Measurements from ENCODE around the gene VAMP4. TPM values are rescaled to one million over a fixed set of nuclear protein-coding genes. Genes with fewer than 3 reads are reported as not detected.
"Not testable (repeated sequence)": the region's sequence is repeated elsewhere in the genome, so short reads cannot be mapped to it uniquely, and the experiment has no call there.

VAMP4 gene
- total and polyA plus RNA-seq, 4 donors = 6.6 to 20.9 (median 10.6) TPM

DNA sequence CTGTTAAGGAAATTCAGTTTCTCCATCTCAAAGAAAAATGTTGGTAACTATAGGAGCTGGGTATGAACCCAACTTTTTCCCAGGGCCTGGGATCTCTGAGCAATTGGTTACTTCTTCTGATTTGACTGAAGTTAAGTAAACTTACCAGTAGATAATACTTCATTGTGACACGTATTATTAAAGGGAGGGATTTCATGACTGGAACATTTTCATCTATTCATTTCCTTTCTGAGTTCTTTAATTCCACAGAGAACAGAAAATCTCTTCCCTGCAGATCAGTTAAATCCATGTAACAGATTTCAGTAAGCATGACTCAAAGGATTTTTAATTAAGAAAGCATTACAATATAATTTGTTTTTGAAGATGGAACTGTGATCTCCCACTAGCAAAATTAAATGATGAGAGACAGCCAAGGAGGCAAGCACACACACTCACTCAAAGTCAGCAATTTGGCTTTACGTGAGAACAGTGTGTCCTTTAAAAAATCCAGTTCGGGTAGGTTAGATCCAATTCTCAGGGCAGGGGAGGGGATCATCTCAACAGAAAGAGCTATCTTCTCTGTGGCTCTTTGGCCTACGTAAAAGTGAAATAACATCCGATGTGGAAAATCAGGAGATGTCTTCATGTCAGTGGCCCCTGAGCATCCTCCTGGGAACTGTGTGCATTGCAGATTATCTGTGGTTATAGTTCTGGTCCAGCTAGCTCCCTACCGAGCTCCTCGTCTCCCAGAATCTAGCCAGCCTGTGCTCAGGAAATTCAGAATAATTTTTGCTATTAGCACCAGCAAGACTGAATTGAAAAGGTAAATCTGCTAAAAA, 78.6 kb downstream of the VAMP4 start:
- H3K9me3 ChIP-seq (ENCODE audit: control insufficient read depth in 4 of 4, insufficient read depth in 3 of 4, low read length in 3 of 4) = no peaks in the 10 kb centered on the region
- no peaks in the 10 kb centered on the region for H3K27me3 ChIP-seq (ENCODE audit: control insufficient read depth in 3 of 3, insufficient read depth in 3 of 3, low read length in 2 of 3)
- ATAC-seq (ENCODE audit: insufficient read depth, low FRiP score) (no peak), DNase-seq (no peak)
- peaks cover 0 to 4% (median 0%) of the 10 kb centered on the region in 5 donors for H3K4me1 ChIP-seq (ENCODE audit: control insufficient read depth in 5 of 5, insufficient read depth in 5 of 5, low read length in 5 of 5)
- no peaks in the 10 kb centered on the region for H3K36me3 ChIP-seq (ENCODE audit: control insufficient read depth in 4 of 4, insufficient read depth in 4 of 4, low read length in 4 of 4)
- WGBS, 2 donors = 85 to 93% methylated on average over 7 of the region's 7 CpGs
- H3K9ac ChIP-seq (ENCODE audit: insufficient read depth in 1 of 2, low read length in 2 of 2) = no peak overlapping the region
- peak overlapping the region in 1 of 2 donors; percentile 12 for H3K27ac ChIP-seq (ENCODE audit: low read depth in 1 of 2, low read length in 1 of 2)
- TF ChIP-seq, protein P1, sequence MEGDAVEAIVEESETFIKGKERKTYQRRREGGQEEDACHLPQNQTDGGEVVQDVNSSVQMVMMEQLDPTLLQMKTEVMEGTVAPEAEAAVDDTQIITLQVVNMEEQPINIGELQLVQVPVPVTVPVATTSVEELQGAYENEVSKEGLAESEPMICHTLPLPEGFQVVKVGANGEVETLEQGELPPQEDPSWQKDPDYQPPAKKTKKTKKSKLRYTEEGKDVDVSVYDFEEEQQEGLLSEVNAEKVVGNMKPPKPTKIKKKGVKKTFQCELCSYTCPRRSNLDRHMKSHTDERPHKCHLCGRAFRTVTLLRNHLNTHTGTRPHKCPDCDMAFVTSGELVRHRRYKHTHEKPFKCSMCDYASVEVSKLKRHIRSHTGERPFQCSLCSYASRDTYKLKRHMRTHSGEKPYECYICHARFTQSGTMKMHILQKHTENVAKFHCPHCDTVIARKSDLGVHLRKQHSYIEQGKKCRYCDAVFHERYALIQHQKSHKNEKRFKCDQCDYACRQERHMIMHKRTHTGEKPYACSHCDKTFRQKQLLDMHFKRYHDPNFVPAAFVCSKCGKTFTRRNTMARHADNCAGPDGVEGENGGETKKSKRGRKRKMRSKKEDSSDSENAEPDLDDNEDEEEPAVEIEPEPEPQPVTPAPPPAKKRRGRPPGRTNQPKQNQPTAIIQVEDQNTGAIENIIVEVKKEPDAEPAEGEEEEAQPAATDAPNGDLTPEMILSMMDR (IDR thresholded peaks at IDR 0.05; ENCODE audit: control extremely low read depth, extremely low read depth) = no peak
- H3K4me3 ChIP-seq = no peak overlapping the region

DNA sequence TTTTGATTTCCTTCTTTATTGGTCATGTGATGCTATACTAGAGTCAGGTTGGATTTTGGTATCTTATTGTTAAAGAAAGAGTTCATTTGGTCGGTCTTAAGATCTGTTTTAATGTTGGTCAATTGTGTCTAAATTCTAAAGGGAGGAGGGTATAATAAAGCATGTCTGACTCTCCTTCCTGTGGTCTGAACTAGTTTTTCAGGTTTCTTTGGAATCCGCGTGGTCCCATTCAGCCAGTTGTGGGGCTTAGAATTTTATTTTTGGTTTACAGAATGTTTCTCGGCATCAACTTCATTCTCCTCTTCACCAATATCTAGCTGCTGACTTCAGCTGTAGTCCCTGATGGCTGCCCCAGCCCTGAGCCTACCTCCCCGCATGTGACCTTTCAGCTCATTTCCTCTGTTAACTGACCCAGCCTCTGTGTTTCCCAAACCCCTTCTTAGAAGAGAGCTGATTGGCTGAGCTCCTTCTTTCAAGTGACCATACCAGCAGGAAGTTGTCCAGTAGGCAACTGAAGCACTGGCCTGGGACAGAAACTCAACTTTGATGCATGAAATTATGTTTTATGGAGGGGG, 80.7 kb downstream of the VAMP4 start:
- H3K27me3 ChIP-seq (ENCODE audit: control insufficient read depth in 3 of 3, insufficient read depth in 3 of 3, low read length in 2 of 3) = no peaks in the 10 kb centered on the region
- no peak overlapping the region for H3K27ac ChIP-seq (ENCODE audit: low read depth in 1 of 2, low read length in 1 of 2)
- peak in 1 of 3 donors; percentile 17 for DNase-seq
- no peak overlapping the region for H3K4me3 ChIP-seq
- TF ChIP-seq, protein P1 (IDR thresholded peaks at IDR 0.05; ENCODE audit: control extremely low read depth, extremely low read depth) = no peak
- no peak overlapping the region for H3K9ac ChIP-seq (ENCODE audit: insufficient read depth in 1 of 2, low read length in 2 of 2)
- 79 to 91% methylated on average over 5 of the region's 5 CpGs for WGBS, 2 donors
- no peaks in the 10 kb centered on the region for H3K36me3 ChIP-seq (ENCODE audit: control insufficient read depth in 4 of 4, insufficient read depth in 4 of 4, low read length in 4 of 4)
- peaks cover 0 to 4% (median 0%) of the 10 kb centered on the region in 5 donors for H3K4me1 ChIP-seq (ENCODE audit: control insufficient read depth in 5 of 5, insufficient read depth in 5 of 5, low read length in 5 of 5)
- no peak for ATAC-seq (ENCODE audit: insufficient read depth, low FRiP score)
- H3K9me3 ChIP-seq (ENCODE audit: control insufficient read depth in 4 of 4, insufficient read depth in 3 of 4, low read length in 3 of 4) = no peaks in the 10 kb centered on the region

DNA sequence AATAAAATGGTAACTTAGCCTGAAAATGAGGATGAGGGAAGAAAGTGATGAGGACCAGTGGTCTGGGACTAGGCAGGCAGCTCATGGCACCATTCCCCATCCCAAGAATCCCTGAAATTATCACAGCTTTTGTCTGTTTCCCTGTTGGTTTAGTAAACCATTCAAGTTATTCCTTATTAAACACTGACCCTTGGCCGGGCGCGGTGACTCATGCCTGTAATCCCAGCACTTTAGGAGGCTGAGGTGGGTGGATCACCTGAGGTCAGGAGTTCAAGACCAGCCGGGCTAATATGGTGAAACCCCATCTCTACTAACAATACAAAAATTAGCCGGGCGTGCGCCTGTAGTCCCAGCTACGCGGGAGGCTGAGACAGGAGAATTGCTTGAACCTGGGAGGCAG, 85.7 kb downstream of the VAMP4 start:
- WGBS, 2 donors = 96 to 97% methylated on average over 9 of the region's 9 CpGs
- peak overlapping the region; percentile 45 to 73 for H3K27ac ChIP-seq (ENCODE audit: low read depth in 1 of 2, low read length in 1 of 2)
- H3K4me1 ChIP-seq (ENCODE audit: control insufficient read depth in 5 of 5, insufficient read depth in 5 of 5, low read length in 5 of 5) = peaks cover 0 to 18% (median 10%) of the 10 kb centered on the region in 5 donors
- not testable (repeated sequence) for DNase-seq; ATAC-seq (ENCODE audit: insufficient read depth, low FRiP score); H3K4me3 ChIP-seq; H3K9me3 ChIP-seq (ENCODE audit: control insufficient read depth in 4 of 4, insufficient read depth in 3 of 4, low read length in 3 of 4); H3K36me3 ChIP-seq (ENCODE audit: control insufficient read depth in 4 of 4, insufficient read depth in 4 of 4, low read length in 4 of 4); H3K9ac ChIP-seq (ENCODE audit: insufficient read depth in 1 of 2, low read length in 2 of 2); H3K27me3 ChIP-seq (ENCODE audit: control insufficient read depth in 3 of 3, insufficient read depth in 3 of 3, low read length in 2 of 3)

DNA sequence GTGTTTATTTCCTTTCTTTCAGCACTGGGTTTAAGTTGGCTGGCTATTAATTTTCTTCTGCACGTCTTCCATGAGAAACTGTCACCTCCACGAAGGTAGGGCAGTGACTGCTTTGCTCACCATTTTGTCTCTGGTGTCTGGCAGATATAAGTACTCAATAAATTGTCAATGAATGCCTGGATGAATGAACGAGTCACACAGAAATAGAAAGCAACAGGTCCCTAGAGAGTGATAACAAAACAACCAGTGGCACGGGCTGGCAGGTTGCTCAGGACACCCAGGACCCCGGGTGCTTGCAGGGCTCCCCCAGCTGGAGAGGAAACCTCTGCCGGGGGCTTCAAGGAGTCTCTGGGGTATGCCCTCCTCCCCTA, 86.1 kb downstream of the VAMP4 start:
- H3K27ac ChIP-seq (ENCODE audit: low read depth in 1 of 2, low read length in 1 of 2) = peak overlapping the region; percentile 45 to 73
- H3K27me3 ChIP-seq (ENCODE audit: control insufficient read depth in 3 of 3, insufficient read depth in 3 of 3, low read length in 2 of 3) = no peaks in the 10 kb centered on the region
- H3K9me3 ChIP-seq (ENCODE audit: control insufficient read depth in 4 of 4, insufficient read depth in 3 of 4, low read length in 3 of 4) = no peaks in the 10 kb centered on the region
- H3K4me1 ChIP-seq (ENCODE audit: control insufficient read depth in 5 of 5, insufficient read depth in 5 of 5, low read length in 5 of 5) = peaks cover 0 to 18% (median 10%) of the 10 kb centered on the region in 5 donors
- DNase-seq (no peak), ATAC-seq (ENCODE audit: insufficient read depth, low FRiP score) (no peak)
- no peak overlapping the region for H3K4me3 ChIP-seq
- TF ChIP-seq, protein P1 (IDR thresholded peaks at IDR 0.05; ENCODE audit: control extremely low read depth, extremely low read depth) = no peak
- H3K9ac ChIP-seq (ENCODE audit: insufficient read depth in 1 of 2, low read length in 2 of 2) = no peak overlapping the region
- WGBS, 2 donors = 63 to 69% methylated on average over 6 of the region's 6 CpGs
- no peaks in the 10 kb centered on the region for H3K36me3 ChIP-seq (ENCODE audit: control insufficient read depth in 4 of 4, insufficient read depth in 4 of 4, low read length in 4 of 4)
